ENCODE measurements around the gene SRL. TPM values are rescaled to one million over a fixed set of nuclear protein-coding genes. Genes with fewer than 3 reads are reported as not detected.

SRL gene
- total RNA-seq, 2 donors from 2014 or later, result 295 to 466 TPM

DNA sequence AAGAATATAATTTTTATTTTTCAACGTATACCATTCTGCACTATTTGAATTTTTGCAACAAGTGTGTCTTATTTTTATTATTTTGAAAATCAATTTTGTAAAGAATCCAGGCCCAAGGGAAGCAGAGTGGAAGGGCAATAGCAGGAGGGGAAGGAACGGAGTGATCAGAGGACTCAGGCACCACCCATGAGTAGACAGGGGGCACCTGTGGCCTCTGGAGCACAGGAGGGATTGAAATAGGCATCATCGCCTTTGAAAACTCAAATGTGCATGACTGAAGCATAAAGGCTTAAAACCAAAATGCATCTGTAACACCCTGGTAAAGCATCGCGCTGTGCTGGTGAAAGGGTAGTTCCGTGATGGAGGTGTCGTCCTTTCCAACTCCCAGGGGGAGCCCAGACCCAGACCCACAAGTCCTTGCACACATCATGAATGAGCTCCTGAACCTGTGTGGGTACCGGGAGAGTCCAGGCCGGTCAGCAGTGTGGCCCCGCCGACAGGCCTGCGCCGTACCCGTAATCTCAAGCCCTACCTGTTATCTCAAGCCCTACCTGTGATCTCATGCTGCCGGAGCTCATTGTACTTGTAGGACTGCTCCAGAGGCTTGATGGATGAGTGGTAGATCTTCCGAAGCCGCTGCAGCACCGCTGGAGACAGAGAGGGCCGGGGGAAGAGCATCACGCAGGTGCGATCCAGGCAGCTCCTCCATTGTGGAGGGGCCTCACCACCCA is 39.1 kb downstream of the SRL start:
- Histone ChIP-seq H3K4me1 (peaks cover 0 to 43% of the 10 kb centered on the region in 2 donors), H3K27ac (no peak overlapping the region), H3K9me3 (no peaks in the 10 kb centered on the region), H3K4me3 (no peak overlapping the region), H3K36me3 (peaks cover 42% of the 10 kb centered on the region), H3K27me3 (no peaks in the 10 kb centered on the region)
- DNase-seq (ENCODE audit: low spot score), result no peak
- TF ChIP-seq, protein P1, sequence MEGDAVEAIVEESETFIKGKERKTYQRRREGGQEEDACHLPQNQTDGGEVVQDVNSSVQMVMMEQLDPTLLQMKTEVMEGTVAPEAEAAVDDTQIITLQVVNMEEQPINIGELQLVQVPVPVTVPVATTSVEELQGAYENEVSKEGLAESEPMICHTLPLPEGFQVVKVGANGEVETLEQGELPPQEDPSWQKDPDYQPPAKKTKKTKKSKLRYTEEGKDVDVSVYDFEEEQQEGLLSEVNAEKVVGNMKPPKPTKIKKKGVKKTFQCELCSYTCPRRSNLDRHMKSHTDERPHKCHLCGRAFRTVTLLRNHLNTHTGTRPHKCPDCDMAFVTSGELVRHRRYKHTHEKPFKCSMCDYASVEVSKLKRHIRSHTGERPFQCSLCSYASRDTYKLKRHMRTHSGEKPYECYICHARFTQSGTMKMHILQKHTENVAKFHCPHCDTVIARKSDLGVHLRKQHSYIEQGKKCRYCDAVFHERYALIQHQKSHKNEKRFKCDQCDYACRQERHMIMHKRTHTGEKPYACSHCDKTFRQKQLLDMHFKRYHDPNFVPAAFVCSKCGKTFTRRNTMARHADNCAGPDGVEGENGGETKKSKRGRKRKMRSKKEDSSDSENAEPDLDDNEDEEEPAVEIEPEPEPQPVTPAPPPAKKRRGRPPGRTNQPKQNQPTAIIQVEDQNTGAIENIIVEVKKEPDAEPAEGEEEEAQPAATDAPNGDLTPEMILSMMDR (IDR thresholded peaks at IDR 0.05), result no peak

DNA sequence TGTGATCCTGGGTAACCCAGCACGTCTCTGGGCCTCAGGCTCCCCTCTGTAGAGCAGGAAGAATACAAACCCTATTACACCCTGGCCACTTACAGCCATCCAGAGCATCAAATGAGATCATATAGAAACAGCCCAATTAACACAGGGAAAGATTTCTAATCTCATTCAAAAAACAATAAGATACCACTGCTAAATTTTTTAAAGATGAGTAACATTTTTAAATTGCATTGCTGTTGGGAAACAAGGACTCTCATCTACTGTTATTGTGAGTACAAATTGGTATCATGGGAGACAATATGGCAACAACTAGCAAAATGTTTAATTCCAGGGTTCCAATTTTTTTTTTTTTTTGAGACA is 41.1 kb downstream of the SRL start:
- TF ChIP-seq, protein P1 (IDR thresholded peaks at IDR 0.05), result no peak

GRCh38 chr16:4200000-4200780 is 41.7 kb downstream of the SRL start:
- no peaks in the 10 kb centered on the region for H3K9me3 ChIP-seq
- H3K27ac ChIP-seq, result peak overlapping the region; percentile 3 to 22
- peak; percentile 72 for DNase-seq (ENCODE audit: low spot score)
- peaks cover 50% of the 10 kb centered on the region for H3K36me3 ChIP-seq
- peaks cover 0 to 17% of the 10 kb centered on the region in 2 donors for H3K4me1 ChIP-seq
- H3K4me3 ChIP-seq, result no peak overlapping the region
- H3K27me3 ChIP-seq, result no peaks in the 10 kb centered on the region
- TF ChIP-seq, protein P1 (IDR thresholded peaks at IDR 0.05), result peak; percentile 30 to 79

More for the DNA sequence above, 41.1 kb downstream of the SRL start:
- Histone ChIP-seq H3K9me3 (no peaks in the 10 kb centered on the region), H3K4me1 (peaks cover 0 to 23% of the 10 kb centered on the region in 2 donors), H3K27ac (peak overlapping the region in 1 of 2 donors; percentile 3), H3K36me3 (peaks cover 47% of the 10 kb centered on the region), H3K27me3 (no peaks in the 10 kb centered on the region), H3K4me3 (no peak overlapping the region)
- no peak for DNase-seq (ENCODE audit: low spot score)

GRCh38 chr16:4198816-4199215 is 43.1 kb downstream of the SRL start:
- TF ChIP-seq, protein P1 (IDR thresholded peaks at IDR 0.05), result no peak
- Histone ChIP-seq H3K27me3 (no peaks in the 10 kb centered on the region), H3K27ac (no peak overlapping the region), H3K9me3 (no peaks in the 10 kb centered on the region), H3K4me1 (peaks cover 0 to 12% of the 10 kb centered on the region in 2 donors), H3K4me3 (no peak overlapping the region), H3K36me3 (peaks cover 62% of the 10 kb centered on the region)
- DNase-seq (ENCODE audit: low spot score), result no peak

DNA sequence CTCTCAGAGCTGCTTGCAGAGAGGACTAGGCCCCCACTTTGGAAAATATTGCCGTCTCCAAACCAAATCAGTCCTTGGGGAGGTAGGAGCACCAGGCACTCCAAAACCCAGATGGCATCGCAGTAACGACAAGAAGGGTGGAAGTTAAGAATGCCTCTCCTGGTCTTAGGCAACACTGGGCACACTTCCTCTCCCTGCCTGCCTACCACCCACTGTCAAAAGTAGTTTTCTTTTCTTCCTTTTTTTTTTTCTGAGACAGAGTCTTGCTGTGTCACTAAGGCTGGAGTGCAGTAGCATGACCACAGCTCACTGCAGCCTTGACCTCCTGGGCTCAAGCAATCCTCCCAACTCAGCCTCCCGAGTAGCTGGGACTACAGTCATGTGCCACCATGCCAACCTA is 47.2 kb downstream of the SRL start:
- no peak for DNase-seq (ENCODE audit: low spot score)
- H3K4me3 ChIP-seq, result no peak overlapping the region
- TF ChIP-seq, protein P1 (IDR thresholded peaks at IDR 0.05), result no peak
- H3K27ac ChIP-seq, result peak overlapping the region in 1 of 2 donors; percentile 23
- H3K9me3 ChIP-seq, result no peaks in the 10 kb centered on the region
- peaks cover 0 to 21% of the 10 kb centered on the region in 2 donors for H3K4me1 ChIP-seq
- peaks cover 55% of the 10 kb centered on the region for H3K36me3 ChIP-seq
- no peaks in the 10 kb centered on the region for H3K27me3 ChIP-seq

All from right atrium auricular region (tissue), 2 donors.